ENCODE data around the gene NPDC1. TPM values are rescaled to one million over a fixed set of nuclear protein-coding genes. Genes with fewer than 3 reads are reported as not detected.
A peak's percentile ranks its signal among the peaks of the same experiment; 100 is the strongest.

The NPDC1 gene
- total and polyA plus RNA-seq, 2 of the 8 experiments (the other 6 are each of a cell fraction or from before 2014, with no cell fraction given), result 26.2 to 44.1 TPM

GRCh38 chr9:137073992-137074399 lies 28.0 kb upstream of the NPDC1 start:
- Histone ChIP-seq H2AFZ (ENCODE audit: low read length) (no peak overlapping the region), H2BK15ac (ENCODE audit: low read length) (0 out of 2 replicates have a peak overlapping the region, but pooled peaks have one; percentile 19), H2BK5ac (ENCODE audit: low read depth, low read length) (no peak overlapping the region), H3K56ac (replicated peaks; ENCODE audit: insufficient read length, low read depth, low read length) (no peak overlapping the region), H2AK5ac (ENCODE audit: low read depth, low read length) (peak overlapping the region; percentile 70; the same call in 1 of the 2 replicates), H3K23ac (ENCODE audit: insufficient read length) (no peak overlapping the region), H3K36me3 (ENCODE audit: control insufficient read depth in 2 of 4, insufficient read depth in 4 of 4, low read length in 3 of 4) (no peaks in the 10 kb centered on the region; a peak in 1 of 8 replicates), H2BK120ac (replicated peaks; ENCODE audit: low read depth, low read length) (no peak overlapping the region), H3K4me1 (replicated peaks in 1 of 4; ENCODE audit: control insufficient read depth in 3 of 4, insufficient read depth in 4 of 4, low read length in 3 of 4) (peaks cover 0 to 29% (median 24%) of the 10 kb centered on the region in 4 experiments; a peak in 6 of 7 replicates), H3K9me3 (ENCODE audit: insufficient read depth in 2 of 2, low read depth in 1 of 2, low read length in 1 of 2) (no peaks in the 10 kb centered on the region), H3K4me3 (ENCODE audit: extremely low read depth in 1 of 4, insufficient read depth in 2 of 4, low read depth in 3 of 4, low read length in 4 of 4) (no peak overlapping the region), H4K5ac (ENCODE audit: insufficient read length, low read depth, low read length) (no peak overlapping the region), H3K79me1 (ENCODE audit: low read depth, low read length) (peaks cover 2% of the 10 kb centered on the region; the same call in 1 of the 2 replicates), H3K23me2 (ENCODE audit: low read depth, low read length) (peaks cover 27% of the 10 kb centered on the region), H3K14ac (ENCODE audit: insufficient read length) (no peak overlapping the region), H3K4me2 (ENCODE audit: insufficient read depth in 1 of 2, low read depth in 2 of 2, low read length in 2 of 2) (no peak overlapping the region), H3K18ac (ENCODE audit: extremely low read depth, low read length) (no peak overlapping the region), H3K9ac (replicated peaks in 1 of 4; ENCODE audit: extremely low read depth in 1 of 4, low read depth in 3 of 4, low read length in 3 of 4) (no peak overlapping the region), H3K4ac (replicated peaks; ENCODE audit: insufficient read length, low read depth, low read length) (no peak overlapping the region), H4K20me1 (replicated peaks in 1 of 2; ENCODE audit: control insufficient read depth in 1 of 2, insufficient read depth in 2 of 2, low read length in 2 of 2) (peaks cover 5 to 7% of the 10 kb centered on the region in 2 experiments), H3K79me2 (ENCODE audit: control insufficient read depth in 1 of 2, insufficient read depth in 2 of 2, low read length in 2 of 2) (no peaks in the 10 kb centered on the region), H4K91ac (replicated peaks; ENCODE audit: insufficient read length, low read length) (peak overlapping the region; percentile 59), H4K8ac (ENCODE audit: extremely low read depth, insufficient read depth, low read length) (no peak overlapping the region), H3K27me3 (replicated peaks in 1 of 4; ENCODE audit: control insufficient read depth in 3 of 4, extremely low read depth in 1 of 4, insufficient read depth in 3 of 4, low read length in 3 of 4) (peaks cover 17 to 42% (median 30%) of the 10 kb centered on the region in 4 experiments), H2BK12ac (ENCODE audit: low read depth, low read length) (peak overlapping the region; percentile 63; the same call in 1 of the 2 replicates), H3K27ac (ENCODE audit: low read depth, low read length) (no peak overlapping the region), H2BK20ac (ENCODE audit: low read length) (no peak overlapping the region)
- DNase-seq (ENCODE audit: low read depth in 1 of 2, low spot score in 2 of 2), result no peak
- CTCF ChIA-PET (ENCODE audit: partially characterized antibody), result interaction anchor here (1.0 to 4.6 kb wide), 6 partner anchors 10 to 126 kb away, joined by 3 to 27 read pairs (median 4); partner anchors contain the start of gene NPDC1
- WGBS, 2 experiments (ENCODE audit: extremely low coverage in 1 of 2, insufficient coverage in 1 of 2, insufficient read length in 1 of 2, insufficient replicate concordance in 2 of 2, low coverage in 1 of 2, low lambda C conversion rate in 2 of 2, missing lambda C conversion rate in 1 of 2), result 87% methylated on average over 8 of the region's 8 CpGs; no CpG with 5 or more reads in 1 of the 2 experiments
- no peak for TF ChIP-seq KDM4A (IDR thresholded peaks at IDR 0.05; ENCODE audit: low read depth, low read length, severe bottlenecking)
- no peak for TF ChIP-seq CREB1 (IDR thresholded peaks at IDR 0.05)
- POLR2A ChIA-PET (ENCODE audit: partially characterized antibody), result interaction anchor here (0.7 to 2.1 kb wide), 3 partner anchors 13 to 265 kb away, joined by 3 to 9 read pairs (median 4); partner anchors contain the start of gene MAN1B1
- FAIRE-seq, result no peak
